HepG2 (cell line): ENCODE measurements around the gene AQP10. TPM values are rescaled to one million over a fixed set of nuclear protein-coding genes. Genes with fewer than 3 reads are reported as not detected.

Experiments
- CHCHD3 ChIP-seq: sonication (generic); formaldehyde crosslinking; IDR thresholded peaks from 2 replicates; pipeline ENCODE4 v1.8.0; 2022; ENCODE audit warnings: mild to moderate bottlenecking, missing genetic modification reagents, moderate library complexity
- ELF1 ChIP-seq: sonication (generic); formaldehyde crosslinking; IDR thresholded peaks from 2 replicates; pipeline ENCODE4 v1.4.0; 2020; ENCODE audit warnings: missing genetic modification reagents
- GZF1 ChIP-seq: sonication (generic); formaldehyde crosslinking; IDR thresholded peaks from 2 replicates; pipeline ENCODE4 v1.5.1; 2020; ENCODE audit warnings: mild to moderate bottlenecking, missing genetic modification reagents
- HOXA9 ChIP-seq: sonication (generic); formaldehyde crosslinking; IDR thresholded peaks from 2 replicates; pipeline ENCODE4 v1.8.1; 2022; ENCODE audit warnings: missing genetic modification reagents, mild to moderate bottlenecking, moderate library complexity, borderline replicate concordance
- PAWR ChIP-seq: sonication (generic); formaldehyde crosslinking; IDR thresholded peaks from 2 replicates; pipeline ENCODE4 v1.4.0; 2020; ENCODE audit warnings: missing genetic modification reagents, mild to moderate bottlenecking, borderline replicate concordance
- PHF21A ChIP-seq: sonication (generic); formaldehyde crosslinking; IDR thresholded peaks from 2 replicates; pipeline ENCODE4 v1.5.0; 2020; ENCODE audit warnings: mild to moderate bottlenecking, missing genetic modification reagents
- PHF5A ChIP-seq: IDR thresholded peaks from one replicate; pipeline ENCODE4 v1.6.1; 2018; ENCODE audit warnings: low read depth, missing genetic modification reagents; ENCODE audit not compliant: unreplicated experiment
- SIX4 ChIP-seq: sonication (generic); formaldehyde crosslinking; IDR thresholded peaks from 2 replicates; pipeline ENCODE4 v1.4.0; 2020; ENCODE audit warnings: missing genetic modification reagents
- SNRNP70 ChIP-seq: fragments of 200-400 bp; formaldehyde crosslinking; IDR thresholded peaks from 2 replicates; pipeline ENCODE4 v1.6.1; 2017; ENCODE audit warnings: mild to moderate bottlenecking, low read depth, low read length, moderate library complexity
- SOX6 ChIP-seq, 2 experiments: fragments of 450-650 bp in 1 of 2; sonication (generic) in 1 of 2; formaldehyde crosslinking in 1 of 2; IDR thresholded peaks; 2 replicates each; pipeline versions ENCODE4 v1.4.0 to v1.6.1; 2017 to 2020; ENCODE audit warnings: antibody characterized with exemption in 1 of 2, mild to moderate bottlenecking in 1 of 2, missing genetic modification reagents in 1 of 2
- ZFY ChIP-seq: sonication (generic); formaldehyde crosslinking; IDR thresholded peaks from 2 replicates; pipeline ENCODE4 v1.4.0; 2020; ENCODE audit warnings: missing genetic modification reagents
- ZNF331 ChIP-seq: sonication (generic); formaldehyde crosslinking; IDR thresholded peaks from 2 replicates; pipeline ENCODE4 v1.4.0; 2020; ENCODE audit warnings: missing genetic modification reagents
- ZNF558 ChIP-seq: sonication (generic); formaldehyde crosslinking; IDR thresholded peaks from 2 replicates; pipeline ENCODE4 v1.9.0; 2022; ENCODE audit warnings: mild to moderate bottlenecking, missing genetic modification reagents, borderline replicate concordance
- ZNF614 ChIP-seq: IDR thresholded peaks from 2 replicates; pipeline ENCODE4 v1.6.1; 2018; ENCODE audit warnings: missing biosample characterization, missing genetic modification reagents, inconsistent platforms, borderline replicate concordance
- ZZZ3 ChIP-seq: sonication (generic); formaldehyde crosslinking; IDR thresholded peaks from 2 replicates; pipeline ENCODE4 v1.4.0; 2020; ENCODE audit warnings: missing genetic modification reagents, mild to moderate bottlenecking, borderline replicate concordance
- polyA plus RNA-seq, 8 experiments: library from polyadenylated mRNA; depleted of rRNA in 3 of 8; stranded (reverse) in 7 of 8; unstranded in 1 of 8; fragments of >200 nt; fragmentation: Illumina TruSeq in 4 of 8; extraction: Trizol in 4 of 8; gene quantifications; 2 replicates each; pipeline versions ENCODE4 v1.2.1 to v1.2.3, GENCODE V29; 2011 to 2016; ENCODE audit warnings: low read depth in 4 of 8, missing spikeins in 1 of 8, mixed read lengths in 1 of 8; ENCODE audit not compliant: insufficient read depth in 1 of 8
- total RNA-seq, 5 experiments: library from RNA; depleted of rRNA; stranded (reverse); fragments of >200 nt; fragmentation: Illumina TruSeq; extraction: Trizol; gene quantifications; 2 replicates each; pipeline ENCODE4 v1.2.3, GENCODE V29; 2016; ENCODE audit warnings: low read depth in 1 of 5
- TF ChIP-seq, protein P1 (sequence below): IDR thresholded peaks from 2 replicates; pipeline ENCODE4 v1.6.1; 2012; ENCODE audit warnings: low read length, improper control_type of control experiment
- TF ChIP-seq, protein P2 (sequence below): sonication (generic); formaldehyde crosslinking; IDR thresholded peaks from 2 replicates; pipeline ENCODE4 v1.5.1; 2020; ENCODE audit warnings: mild to moderate bottlenecking, missing genetic modification reagents
- TF ChIP-seq, protein P3 (sequence below): sonication (generic); formaldehyde crosslinking; IDR thresholded peaks from 2 replicates; pipeline ENCODE4 v1.4.0; 2020; ENCODE audit warnings: missing genetic modification reagents, borderline replicate concordance

The AQP10 gene
- total and polyA plus RNA-seq, 2 of the 13 experiments (the other 11 are each of a cell fraction or from before 2014, with no cell fraction given) = 0.30 TPM; not detected in 1

DNA sequence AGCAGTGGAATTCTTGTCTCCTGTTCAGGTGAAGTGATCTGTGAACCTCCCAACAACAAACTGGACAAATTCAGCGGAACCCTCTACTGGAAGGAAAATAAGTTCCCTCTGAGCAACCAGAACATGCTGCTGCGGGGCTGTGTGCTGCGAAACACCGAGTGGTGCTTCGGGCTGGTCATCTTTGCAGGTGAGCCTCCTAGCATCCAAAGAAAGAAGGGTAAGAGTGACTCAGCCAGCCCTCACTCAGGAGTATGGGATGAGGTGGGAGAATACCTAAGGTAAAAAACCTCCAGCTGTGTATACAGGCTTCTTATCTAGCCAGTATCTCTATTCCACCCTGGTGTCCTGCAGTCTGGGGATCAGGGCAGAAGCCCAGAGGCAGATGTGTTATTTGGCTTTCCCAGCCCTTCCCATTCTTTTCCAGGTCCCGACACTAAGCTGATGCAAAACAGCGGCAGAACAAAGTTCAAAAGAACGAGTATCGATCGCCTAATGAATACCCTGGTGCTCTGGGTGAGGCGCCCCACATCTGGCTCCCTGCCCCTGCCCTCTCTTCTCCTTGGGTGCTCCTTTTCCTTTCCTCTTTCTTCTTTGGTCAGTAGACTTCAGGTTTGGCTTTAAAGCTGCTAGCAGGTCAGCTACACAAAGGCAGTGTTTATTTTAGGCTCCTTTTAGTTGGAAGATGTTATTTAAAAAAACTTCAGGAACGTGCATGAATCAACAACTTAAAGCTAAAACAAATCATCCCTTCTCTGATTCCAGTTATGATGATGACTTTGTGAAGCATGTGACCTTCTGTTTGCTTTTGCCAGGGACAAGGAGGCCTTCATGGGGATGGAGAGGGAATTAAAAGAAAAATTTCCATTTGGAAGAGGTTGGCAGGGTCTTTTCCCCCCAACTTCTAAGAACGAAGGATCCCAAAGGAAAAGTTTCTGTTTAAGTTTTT, 13.5 kb downstream of the AQP10 start (continued):
- TF ChIP-seq, protein P1, sequence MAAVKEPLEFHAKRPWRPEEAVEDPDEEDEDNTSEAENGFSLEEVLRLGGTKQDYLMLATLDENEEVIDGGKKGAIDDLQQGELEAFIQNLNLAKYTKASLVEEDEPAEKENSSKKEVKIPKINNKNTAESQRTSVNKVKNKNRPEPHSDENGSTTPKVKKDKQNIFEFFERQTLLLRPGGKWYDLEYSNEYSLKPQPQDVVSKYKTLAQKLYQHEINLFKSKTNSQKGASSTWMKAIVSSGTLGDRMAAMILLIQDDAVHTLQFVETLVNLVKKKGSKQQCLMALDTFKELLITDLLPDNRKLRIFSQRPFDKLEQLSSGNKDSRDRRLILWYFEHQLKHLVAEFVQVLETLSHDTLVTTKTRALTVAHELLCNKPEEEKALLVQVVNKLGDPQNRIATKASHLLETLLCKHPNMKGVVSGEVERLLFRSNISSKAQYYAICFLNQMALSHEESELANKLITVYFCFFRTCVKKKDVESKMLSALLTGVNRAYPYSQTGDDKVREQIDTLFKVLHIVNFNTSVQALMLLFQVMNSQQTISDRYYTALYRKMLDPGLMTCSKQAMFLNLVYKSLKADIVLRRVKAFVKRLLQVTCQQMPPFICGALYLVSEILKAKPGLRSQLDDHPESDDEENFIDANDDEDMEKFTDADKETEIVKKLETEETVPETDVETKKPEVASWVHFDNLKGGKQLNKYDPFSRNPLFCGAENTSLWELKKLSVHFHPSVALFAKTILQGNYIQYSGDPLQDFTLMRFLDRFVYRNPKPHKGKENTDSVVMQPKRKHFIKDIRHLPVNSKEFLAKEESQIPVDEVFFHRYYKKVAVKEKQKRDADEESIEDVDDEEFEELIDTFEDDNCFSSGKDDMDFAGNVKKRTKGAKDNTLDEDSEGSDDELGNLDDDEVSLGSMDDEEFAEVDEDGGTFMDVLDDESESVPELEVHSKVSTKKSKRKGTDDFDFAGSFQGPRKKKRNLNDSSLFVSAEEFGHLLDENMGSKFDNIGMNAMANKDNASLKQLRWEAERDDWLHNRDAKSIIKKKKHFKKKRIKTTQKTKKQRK = no peak
- no peak for TF ChIP-seq SOX6 (IDR thresholded peaks at IDR 0.05)
- peak; percentile 90 for TF ChIP-seq SOX6 (CRISPR knock-in tag; IDR thresholded peaks at IDR 0.05)
- TF ChIP-seq, protein P2, sequence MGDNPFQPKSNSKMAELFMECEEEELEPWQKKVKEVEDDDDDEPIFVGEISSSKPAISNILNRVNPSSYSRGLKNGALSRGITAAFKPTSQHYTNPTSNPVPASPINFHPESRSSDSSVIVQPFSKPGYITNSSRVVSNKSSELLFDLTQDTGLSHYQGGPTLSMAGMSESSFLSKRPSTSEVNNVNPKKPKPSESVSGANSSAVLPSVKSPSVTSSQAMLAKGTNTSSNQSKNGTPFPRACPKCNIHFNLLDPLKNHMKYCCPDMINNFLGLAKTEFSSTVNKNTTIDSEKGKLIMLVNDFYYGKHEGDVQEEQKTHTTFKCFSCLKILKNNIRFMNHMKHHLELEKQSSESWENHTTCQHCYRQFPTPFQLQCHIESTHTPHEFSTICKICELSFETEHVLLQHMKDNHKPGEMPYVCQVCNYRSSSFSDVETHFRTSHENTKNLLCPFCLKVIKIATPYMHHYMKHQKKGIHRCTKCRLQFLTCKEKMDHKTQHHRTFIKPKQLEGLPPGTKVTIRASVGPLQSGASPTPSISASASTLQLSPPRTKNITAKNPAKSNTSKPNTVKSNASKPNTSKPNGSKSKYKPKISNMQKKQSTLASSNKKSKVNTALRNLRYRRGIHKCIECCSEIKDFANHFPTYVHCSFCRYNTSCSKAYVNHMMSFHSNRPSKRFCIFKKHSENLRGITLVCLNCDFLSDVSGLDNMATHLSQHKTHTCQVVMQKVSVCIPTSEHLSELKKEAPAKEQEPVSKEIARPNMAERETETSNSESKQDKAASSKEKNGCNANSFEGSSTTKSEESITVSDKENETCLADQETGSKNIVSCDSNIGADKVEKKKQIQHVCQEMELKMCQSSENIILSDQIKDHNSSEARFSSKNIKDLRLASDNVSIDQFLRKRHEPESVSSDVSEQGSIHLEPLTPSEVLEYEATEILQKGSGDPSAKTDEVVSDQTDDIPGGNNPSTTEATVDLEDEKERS = peak; percentile 59; the same call in 1 of the 2 replicates
- no peak for TF ChIP-seq PAWR (CRISPR knock-in tag)
- no peak for TF ChIP-seq ELF1 (CRISPR knock-in tag)
- peak; percentile 42; the same call in 1 of the 2 replicates for TF ChIP-seq ZNF614
- TF ChIP-seq, protein P3, sequence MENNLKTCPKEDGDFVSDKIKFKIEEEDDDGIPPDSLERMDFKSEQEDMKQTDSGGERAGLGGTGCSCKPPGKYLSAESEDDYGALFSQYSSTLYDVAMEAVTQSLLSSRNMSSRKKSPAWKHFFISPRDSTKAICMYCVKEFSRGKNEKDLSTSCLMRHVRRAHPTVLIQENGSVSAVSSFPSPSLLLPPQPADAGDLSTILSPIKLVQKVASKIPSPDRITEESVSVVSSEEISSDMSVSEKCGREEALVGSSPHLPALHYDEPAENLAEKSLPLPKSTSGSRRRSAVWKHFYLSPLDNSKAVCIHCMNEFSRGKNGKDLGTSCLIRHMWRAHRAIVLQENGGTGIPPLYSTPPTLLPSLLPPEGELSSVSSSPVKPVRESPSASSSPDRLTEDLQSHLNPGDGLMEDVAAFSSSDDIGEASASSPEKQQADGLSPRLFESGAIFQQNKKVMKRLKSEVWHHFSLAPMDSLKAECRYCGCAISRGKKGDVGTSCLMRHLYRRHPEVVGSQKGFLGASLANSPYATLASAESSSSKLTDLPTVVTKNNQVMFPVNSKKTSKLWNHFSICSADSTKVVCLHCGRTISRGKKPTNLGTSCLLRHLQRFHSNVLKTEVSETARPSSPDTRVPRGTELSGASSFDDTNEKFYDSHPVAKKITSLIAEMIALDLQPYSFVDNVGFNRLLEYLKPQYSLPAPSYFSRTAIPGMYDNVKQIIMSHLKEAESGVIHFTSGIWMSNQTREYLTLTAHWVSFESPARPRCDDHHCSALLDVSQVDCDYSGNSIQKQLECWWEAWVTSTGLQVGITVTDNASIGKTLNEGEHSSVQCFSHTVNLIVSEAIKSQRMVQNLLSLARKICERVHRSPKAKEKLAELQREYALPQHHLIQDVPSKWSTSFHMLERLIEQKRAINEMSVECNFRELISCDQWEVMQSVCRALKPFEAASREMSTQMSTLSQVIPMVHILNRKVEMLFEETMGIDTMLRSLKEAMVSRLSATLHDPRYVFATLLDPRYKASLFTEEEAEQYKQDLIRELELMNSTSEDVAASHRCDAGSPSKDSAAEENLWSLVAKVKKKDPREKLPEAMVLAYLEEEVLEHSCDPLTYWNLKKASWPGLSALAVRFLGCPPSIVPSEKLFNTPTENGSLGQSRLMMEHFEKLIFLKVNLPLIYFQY (CRISPR knock-in tag) = no peak
- TF ChIP-seq SIX4 (CRISPR knock-in tag) = 0 out of 2 replicates have a peak, but pooled peaks have one; percentile 17
- TF ChIP-seq PHF5A (CRISPR knock-in tag) = no peak
- no peak for TF ChIP-seq CHCHD3 (CRISPR knock-in tag)
- TF ChIP-seq SNRNP70 = no peak
- no peak; the same call in 1 of the 2 replicates for TF ChIP-seq ZFY (CRISPR knock-in tag)
- no peak for TF ChIP-seq GZF1 (CRISPR knock-in tag)
- TF ChIP-seq PHF21A (CRISPR knock-in tag) = peak; percentile 79
- 0 out of 2 replicates have a peak, but pooled peaks have one; percentile 48 for TF ChIP-seq ZNF331 (CRISPR knock-in tag)
- TF ChIP-seq HOXA9 = no peak
- no peak for TF ChIP-seq ZZZ3 (CRISPR knock-in tag)
- TF ChIP-seq ZNF558 (CRISPR knock-in tag) = no peak
